AG08395 (cell line): Measurements from ENCODE around the gene UBE2D2.
A peak's percentile ranks its signal among the peaks of the same experiment; 100 is the strongest.
"Not testable (repeated sequence)": the region's sequence is repeated elsewhere in the genome, so short reads cannot be mapped to it uniquely, and the experiment has no call there.

Experiments
- DNase-seq: peaks from one replicate; pipeline ENCODE4 v3.0.0; 2012; ENCODE audit warnings: mixed read lengths, low spot score

The UBE2D2 gene

DNA sequence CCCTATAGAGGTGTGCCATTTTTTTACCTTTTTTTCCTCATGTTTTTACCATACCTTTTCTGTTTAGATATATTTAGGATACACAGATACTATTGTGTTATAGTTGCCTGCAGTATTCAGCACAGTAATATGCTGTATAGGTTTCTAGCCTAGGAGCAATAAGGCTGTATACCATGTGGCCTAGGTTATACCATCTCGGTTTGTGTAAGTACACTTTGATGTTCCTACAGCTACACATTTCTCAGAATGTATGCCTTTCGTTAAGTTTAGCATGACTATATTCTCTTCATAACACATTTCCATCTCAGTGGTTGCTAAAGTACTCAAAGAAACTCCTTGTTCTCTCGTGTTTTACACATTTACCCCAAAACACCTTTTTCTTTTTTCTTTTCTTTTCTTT, 23.0 kb downstream of the UBE2D2 start:
- no peak for DNase-seq

- not testable (repeated sequence) for DNase-seq
These were observed 27.0 kb downstream of the UBE2D2 start for GRCh38 chr5:139588116-139588515.

- no peak for DNase-seq
These were observed 27.8 kb downstream of the UBE2D2 start for GRCh38 chr5:139588962-139589361.

- no peak for DNase-seq
These were observed 31.1 kb downstream of the UBE2D2 start for GRCh38 chr5:139592289-139592688.

- not testable (repeated sequence) for DNase-seq
These were observed 31.9 kb downstream of the UBE2D2 start for GRCh38 chr5:139593076-139593475.

- DNase-seq, result peak; percentile 19
These were observed 32.7 kb downstream of the UBE2D2 start for GRCh38 chr5:139593716-139594319.

- no peak for DNase-seq
These were observed 36.0 kb downstream of the UBE2D2 start for GRCh38 chr5:139597134-139597533.

DNA sequence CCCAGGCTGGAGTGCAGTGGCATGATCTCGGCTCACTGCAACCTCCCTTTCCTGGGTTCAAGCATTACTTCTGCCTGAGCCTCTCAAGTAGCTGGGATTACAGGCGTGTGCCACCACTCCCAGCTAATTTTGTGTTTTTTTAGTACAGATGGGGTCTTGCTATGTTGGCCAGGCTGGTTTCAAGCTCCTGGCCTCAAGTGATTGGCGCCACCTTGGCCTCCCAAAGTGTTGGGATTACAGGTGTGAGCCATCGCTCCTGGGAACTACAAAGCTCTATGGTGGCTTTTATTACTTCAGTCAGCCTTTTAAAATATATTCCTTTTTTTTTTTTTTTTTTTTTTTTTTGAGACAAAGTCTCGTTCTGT, 37.4 kb downstream of the UBE2D2 start:
- DNase-seq, result not testable (repeated sequence)

DNA sequence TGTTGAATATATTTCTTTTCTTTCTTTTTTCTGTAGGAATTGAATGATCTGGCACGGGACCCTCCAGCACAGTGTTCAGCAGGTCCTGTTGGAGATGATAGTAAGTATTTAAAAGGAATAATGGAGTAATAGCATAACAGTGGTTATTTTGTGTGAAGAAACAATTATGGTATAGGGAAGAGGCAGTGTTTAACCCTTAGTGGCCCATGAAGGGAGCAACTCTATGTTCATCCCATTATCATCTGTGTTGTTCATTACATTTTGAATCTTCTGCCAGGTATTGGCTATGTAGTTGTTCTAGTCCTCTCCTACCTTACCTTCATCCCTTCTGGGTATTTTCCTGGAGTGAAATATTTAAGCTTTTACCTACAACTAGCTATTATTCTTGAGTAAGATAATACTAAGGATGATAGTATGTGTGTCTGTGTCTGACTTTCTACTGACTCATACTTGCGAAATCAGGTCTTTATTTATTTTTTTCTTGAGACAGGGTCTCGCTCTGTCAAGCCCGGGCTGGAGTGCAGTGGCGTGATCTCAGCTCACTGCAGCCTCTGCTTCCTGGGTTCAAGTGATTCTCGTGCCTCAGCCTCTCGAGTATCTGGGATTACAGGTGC, 39.3 kb downstream of the UBE2D2 start:
- DNase-seq, result no peak

- DNase-seq, result no peak
These were observed 40.3 kb downstream of the UBE2D2 start for GRCh38 chr5:139601429-139601828.

GRCh38 chr5:139601948-139602347, 40.8 kb downstream of the UBE2D2 start:
- DNase-seq, result not testable (repeated sequence)

GRCh38 chr5:139605887-139606286, 44.7 kb downstream of the UBE2D2 start:
- DNase-seq, result no peak

DNA sequence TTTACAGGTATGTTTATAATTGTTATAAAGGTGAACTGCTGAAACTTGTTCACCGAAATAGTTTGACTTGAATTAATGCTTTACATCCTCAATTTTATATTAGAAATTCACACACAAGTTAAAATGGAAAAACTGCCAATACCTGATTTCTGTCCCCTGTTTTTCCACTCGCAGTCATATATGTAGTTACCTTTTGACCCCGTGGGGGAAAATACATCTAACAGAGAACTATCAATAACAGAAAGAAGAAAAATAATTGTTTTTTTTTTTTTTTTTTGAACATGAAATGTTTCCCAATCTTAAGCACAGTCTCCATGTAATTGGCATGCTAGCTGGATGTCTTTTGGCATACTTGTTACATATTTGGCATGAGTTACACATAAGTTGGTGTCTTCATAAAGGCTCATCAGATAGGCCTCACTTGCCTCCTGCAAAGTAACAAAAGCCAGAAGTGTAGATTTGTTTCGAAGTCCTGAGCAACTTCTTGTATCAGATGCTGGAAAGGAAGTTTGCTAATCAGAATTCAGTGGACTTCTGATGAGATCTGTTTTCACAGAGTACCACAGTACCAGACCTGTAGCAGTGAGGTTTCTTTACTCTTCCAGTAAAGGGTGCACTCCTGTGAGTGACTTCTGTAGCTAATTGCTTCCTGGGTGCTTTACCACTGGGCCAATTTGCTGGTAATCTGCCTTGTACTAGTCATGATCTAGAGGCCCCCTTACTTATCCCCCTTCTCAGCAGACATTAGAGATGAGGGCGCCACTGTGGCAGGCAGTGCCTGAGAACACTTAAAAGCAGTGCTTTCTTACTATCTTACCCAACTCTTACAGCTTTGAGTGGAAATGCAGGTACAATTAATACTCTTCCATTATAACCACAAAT, 50.8 kb downstream of the UBE2D2 start:
- no peak for DNase-seq

DNA sequence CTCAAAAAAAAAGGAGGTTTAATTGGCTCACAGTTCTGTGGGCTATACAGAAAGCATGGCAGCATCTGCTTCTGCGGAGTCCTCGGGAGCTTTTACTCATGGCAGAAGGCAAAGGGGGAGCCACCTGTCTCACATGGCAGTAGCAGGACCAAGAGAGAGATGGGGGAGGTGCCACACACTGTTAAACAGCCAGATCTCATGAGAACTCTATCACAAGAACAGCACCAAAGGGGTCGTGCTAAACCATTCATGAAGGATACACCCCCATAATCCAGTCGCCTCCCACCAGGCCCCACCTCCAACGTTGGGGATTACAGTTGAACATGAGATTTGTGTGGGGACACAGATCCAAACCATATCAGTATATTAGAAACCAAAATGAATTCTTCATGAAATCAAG, 58.7 kb downstream of the UBE2D2 start:
- no peak for DNase-seq

DNA sequence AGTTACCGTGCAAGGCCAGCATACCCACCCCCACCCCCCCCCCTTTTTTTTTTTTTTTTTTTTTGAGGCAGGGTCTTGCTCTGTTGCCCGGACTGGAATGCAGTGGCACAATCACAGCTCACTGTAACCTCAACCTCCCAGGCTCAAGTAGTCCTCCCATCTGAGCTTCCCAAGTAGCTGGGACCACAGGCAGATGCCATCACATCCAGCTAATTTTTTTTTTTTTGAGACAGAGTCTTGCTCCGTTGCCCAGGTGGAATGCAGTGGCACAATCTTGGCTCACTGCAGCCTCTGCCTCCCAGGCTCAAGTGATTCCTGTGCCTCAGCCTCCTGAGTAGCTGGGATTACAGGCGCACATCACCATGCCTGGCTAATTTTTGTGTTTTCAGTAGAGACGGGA, 64.3 kb downstream of the UBE2D2 start:
- not testable (repeated sequence) for DNase-seq

DNA sequence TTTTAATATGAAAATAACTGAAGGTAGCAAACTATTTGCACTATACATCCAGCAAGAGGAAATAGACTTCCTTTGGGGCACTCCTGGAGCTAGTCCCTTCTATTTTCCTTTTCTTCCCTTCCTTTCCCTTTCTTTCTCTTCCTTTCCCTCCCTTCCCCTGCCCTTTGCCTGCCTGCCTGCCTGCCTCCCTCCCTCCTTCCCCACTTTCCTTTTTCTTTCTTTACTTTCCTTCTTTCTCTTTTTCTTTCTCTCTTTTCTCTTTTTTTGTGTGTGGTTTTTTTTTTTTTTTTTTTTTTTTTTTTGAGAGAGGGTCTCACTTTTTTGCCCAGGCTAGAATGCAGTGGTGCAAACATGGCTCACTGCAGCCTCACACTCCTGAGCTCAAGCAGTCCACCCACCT, 69.7 kb downstream of the UBE2D2 start:
- no peak for DNase-seq

DNA sequence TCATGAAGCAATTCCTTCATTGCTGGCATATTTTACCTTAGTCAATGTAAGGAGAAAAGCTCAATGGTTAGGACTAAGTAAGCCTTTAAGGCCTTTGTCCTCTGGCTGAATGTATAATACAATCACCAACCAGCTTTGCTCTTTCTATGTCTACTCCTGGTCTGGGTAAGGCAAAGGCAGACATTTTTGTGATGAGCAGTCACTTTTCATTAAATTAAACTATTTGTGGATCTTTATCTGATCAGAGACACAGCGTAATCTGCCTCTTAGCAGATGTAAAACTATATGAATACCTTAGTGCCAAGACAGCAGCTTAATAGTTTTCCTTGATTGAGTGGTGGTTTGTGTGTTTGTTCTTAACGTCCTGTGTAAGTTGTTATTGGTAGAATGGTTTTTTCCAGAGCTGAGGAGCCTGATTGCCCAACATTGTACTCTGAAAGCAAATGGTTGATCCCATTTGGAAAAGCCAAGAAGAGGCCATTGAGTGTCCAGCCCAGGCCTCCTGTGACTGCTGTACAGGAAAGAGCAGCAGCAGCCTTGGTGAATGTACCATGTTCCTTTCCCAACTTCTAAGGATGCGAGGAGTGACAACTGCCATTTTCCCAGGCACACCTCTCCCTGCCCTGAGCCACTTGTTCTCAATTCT, 70.5 kb downstream of the UBE2D2 start:
- DNase-seq, result no peak

DNA sequence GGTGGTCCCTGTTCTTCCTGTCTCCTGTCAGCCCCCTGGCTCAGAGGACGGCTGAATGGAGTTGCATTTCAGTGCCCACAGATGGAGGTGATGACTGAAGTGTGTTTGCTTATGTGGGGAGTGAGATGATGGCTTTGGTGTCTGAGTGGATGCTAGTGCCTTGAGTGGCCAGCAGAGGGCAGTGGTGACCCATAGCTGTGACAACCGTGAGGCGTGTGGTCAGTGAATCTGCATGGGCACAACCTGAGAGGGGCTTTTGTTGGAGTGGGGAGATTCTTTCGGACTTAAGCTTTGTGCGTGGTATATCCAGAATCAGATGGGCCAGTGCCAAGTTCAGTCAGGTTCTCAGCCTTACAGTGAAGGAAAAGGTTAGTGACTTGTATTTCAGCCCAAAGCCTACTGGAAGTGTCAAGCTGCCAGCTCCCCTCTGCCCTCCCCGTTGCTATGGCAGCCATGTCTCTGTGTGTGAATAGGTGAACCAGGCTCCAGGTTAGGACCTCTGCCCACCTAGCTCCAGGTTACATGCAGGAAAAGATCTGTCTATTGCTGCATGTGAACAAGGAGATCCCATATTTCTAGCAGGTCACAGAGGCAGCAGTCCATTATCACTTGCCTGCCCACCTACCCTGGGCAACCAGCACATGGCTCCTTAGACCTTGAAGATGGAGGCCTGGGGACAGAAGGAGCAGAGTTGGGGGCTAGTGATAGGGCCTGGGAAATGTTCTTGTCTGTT, 72.3 kb downstream of the UBE2D2 start:
- DNase-seq, result peak; percentile 80

- no peak for DNase-seq
These were observed 72.8 kb downstream of the UBE2D2 start for GRCh38 chr5:139634028-139634325.

DNA sequence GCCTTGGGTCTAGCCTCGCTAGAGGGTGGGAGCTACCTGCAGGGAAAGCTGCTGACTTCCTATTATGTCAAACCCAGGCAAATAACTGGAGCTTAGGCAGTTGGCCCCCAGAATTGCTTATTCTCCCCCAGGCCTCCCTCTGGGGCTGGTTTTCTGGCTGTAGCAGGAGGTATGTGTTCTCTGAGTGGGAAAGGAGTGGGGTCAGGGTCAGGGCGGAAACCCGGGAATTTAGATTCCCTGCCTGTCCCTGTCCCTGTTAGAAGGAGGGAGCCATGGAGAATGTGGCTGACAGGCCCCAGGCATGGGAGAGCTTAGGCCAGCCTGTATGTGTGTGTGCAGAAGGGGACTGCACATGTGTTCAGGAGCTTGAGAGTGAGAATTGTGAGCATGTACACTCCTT, 73.4 kb downstream of the UBE2D2 start:
- DNase-seq, result no peak

- DNase-seq, result no peak
These were observed 74.1 kb downstream of the UBE2D2 start for GRCh38 chr5:139635191-139635590.

DNA sequence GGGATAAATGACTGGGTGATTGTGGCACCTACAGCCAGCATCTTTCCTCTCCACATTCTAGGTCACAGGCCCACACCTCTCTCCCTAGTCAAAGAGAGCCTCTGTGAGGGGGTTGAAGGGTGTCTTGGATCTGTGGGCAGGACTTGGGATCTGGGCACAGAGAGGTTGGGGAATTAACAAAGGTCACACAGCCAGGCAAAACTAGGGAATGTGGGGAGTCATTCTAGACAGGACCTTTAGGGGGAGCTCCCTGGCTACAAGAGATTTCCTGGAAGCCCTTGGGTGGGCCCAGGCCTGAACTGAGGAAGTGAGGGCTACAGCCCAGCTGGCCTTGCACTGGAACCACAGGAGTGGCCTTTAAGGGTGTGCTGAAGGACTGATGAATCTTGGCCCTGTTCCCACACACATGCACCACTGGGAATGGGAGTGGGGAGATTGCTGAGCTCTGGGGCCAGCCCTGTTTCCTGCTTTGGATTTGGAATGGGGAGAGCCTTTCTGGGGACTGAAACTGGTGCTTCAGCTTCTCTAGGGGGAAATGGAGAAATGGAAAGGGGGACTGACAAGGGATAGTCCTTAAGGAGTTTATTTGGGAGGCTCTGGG, 74.6 kb downstream of the UBE2D2 start:
- DNase-seq, result peak; percentile 89
